ENCODE measurements around the gene MYO15B. TPM values are rescaled to one million over a fixed set of nuclear protein-coding genes. Genes with fewer than 3 reads are reported as not detected.

MYO15B gene
- total and polyA plus RNA-seq, 2 of the 13 experiments (the other 11 are each of a cell fraction or from before 2014, with no cell fraction given) = 2.8 to 8.1 TPM

DNA sequence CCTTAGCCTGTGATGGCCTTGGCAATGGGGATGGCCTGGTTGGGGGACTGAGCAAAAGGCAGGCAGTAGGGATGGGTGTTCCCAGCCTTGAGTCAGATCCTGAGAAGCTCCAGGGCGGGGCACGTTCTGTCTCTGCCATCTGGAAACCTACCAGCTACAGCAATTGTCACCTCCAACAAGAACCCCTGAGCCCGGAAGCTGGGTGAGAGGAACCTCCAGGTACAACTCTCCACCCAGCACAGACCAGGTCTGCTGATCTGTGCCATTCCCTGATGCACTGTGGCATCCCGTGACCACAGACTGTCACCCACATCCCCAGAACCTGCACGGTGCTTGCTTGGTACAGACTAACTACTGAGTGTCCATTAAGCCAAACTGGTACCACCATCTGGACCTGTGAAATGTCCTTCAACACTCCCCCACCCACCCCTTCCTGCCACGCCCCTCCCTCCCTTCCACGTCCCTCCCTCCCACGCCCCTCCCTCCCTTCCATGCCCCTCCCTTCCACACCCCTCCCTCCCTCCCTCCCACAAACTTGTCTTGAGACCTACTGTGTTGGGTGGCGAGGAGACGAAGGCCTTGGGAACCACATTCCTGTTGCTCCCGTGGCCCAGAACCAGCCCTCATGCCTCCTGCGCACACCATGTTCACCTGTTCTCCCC is 16.6 kb downstream of the MYO15B start:
- Histone ChIP-seq H3K27me3 (ENCODE audit: control insufficient read depth in 1 of 2, insufficient read depth in 2 of 2, low read length in 2 of 2) (peaks cover 2 to 11% of the 10 kb centered on the region in 2 experiments; a peak in 2 of 5 replicates), H3K4me1 (ENCODE audit: insufficient read depth, low read length) (peaks cover 16% of the 10 kb centered on the region), H3K4me2 (ENCODE audit: low read depth, low read length) (no peak overlapping the region), H2AFZ (ENCODE audit: low read length) (no peak overlapping the region), H3K9me3 (ENCODE audit: low read length) (no peaks in the 10 kb centered on the region), H3K79me2 (ENCODE audit: insufficient read depth, low read length) (no peaks in the 10 kb centered on the region), H3K36me3 (replicated peaks in 1 of 2; ENCODE audit: control insufficient read depth in 1 of 2, insufficient read depth in 2 of 2, low read length in 2 of 2) (no peaks in the 10 kb centered on the region), H3K9ac (ENCODE audit: insufficient read depth, low read depth, low read length) (no peak overlapping the region), H3K4me3 (replicated peaks in 1 of 3; ENCODE audit: insufficient read depth in 1 of 3, low read depth in 2 of 3, low read length in 3 of 3) (no peak overlapping the region), H3K27ac (ENCODE audit: extremely low read length, insufficient read depth, low read length) (no peak overlapping the region), H4K20me1 (ENCODE audit: insufficient read depth, low read length) (no peaks in the 10 kb centered on the region)
- in situ Hi-C loops (cut with HindIII; ENCODE audit: extremely low pct_ligation_motif_present, low pct_unique_long_range_greater_than_20kb) = no loop called here
- POLR2A ChIA-PET = interaction anchor here (0.8 to 1.3 kb wide), 4 partner anchors 12 to 176 kb away, joined by 3 to 4 read pairs (median 4); partner anchors contain the start of gene TSEN54
- intact Hi-C loops (cut with micrococcal nuclease; ENCODE audit: unreplicated experiment) = no loop called here
- BruUV-seq (replicated peaks) = no TSS peak
- 27% methylated on average over 9 of the region's 12 CpGs for WGBS (ENCODE audit: low lambda C conversion rate)
- ATAC-seq = no peak; the same call in 2 of the 3 replicates
- no peak for DNase-seq (ENCODE audit: low spot score)
- no peak for FAIRE-seq
- CTCF ChIA-PET (ENCODE audit: low intra/inter-chr PET ratio, low total read pairs) = no interaction called here
- TF ChIP-seq, protein P1, sequence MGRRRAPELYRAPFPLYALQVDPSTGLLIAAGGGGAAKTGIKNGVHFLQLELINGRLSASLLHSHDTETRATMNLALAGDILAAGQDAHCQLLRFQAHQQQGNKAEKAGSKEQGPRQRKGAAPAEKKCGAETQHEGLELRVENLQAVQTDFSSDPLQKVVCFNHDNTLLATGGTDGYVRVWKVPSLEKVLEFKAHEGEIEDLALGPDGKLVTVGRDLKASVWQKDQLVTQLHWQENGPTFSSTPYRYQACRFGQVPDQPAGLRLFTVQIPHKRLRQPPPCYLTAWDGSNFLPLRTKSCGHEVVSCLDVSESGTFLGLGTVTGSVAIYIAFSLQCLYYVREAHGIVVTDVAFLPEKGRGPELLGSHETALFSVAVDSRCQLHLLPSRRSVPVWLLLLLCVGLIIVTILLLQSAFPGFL (CRISPR knock-in tag; IDR thresholded peaks at IDR 0.05) = no peak
- TF ChIP-seq JARID2 (CRISPR knock-in tag; IDR thresholded peaks at IDR 0.05; ENCODE audit: insufficient replicate concordance) (no peak), ISL2 (CRISPR knock-in tag; IDR thresholded peaks at IDR 0.05) (no peak), CHD4 (IDR thresholded peaks at IDR 0.05; ENCODE audit: borderline replicate concordance, low read length) (no peak), MEF2D (CRISPR knock-in tag; IDR thresholded peaks at IDR 0.05) (no peak), ZHX2 (IDR thresholded peaks at IDR 0.05; ENCODE audit: low read depth) (no peak), ZHX2 (CRISPR knock-in tag; IDR thresholded peaks at IDR 0.05; ENCODE audit: borderline replicate concordance) (no peak), ZNF879 (CRISPR knock-in tag; IDR thresholded peaks at IDR 0.05) (no peak), ELK4 (CRISPR knock-in tag; IDR thresholded peaks at IDR 0.05; ENCODE audit: borderline replicate concordance) (no peak), NFIC (IDR thresholded peaks at IDR 0.05; ENCODE audit: low read length) (no peak)
- TF ChIP-seq, protein P2, sequence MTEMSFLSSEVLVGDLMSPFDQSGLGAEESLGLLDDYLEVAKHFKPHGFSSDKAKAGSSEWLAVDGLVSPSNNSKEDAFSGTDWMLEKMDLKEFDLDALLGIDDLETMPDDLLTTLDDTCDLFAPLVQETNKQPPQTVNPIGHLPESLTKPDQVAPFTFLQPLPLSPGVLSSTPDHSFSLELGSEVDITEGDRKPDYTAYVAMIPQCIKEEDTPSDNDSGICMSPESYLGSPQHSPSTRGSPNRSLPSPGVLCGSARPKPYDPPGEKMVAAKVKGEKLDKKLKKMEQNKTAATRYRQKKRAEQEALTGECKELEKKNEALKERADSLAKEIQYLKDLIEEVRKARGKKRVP (CRISPR knock-in tag; IDR thresholded peaks at IDR 0.05) = no peak
- TF ChIP-seq, protein P3, sequence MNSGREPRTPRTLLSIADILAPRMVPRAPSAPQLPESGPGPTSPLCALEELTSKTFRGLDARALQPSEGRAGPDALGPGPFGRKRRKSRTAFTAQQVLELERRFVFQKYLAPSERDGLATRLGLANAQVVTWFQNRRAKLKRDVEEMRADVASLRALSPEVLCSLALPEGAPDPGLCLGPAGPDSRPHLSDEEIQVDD (CRISPR knock-in tag; IDR thresholded peaks at IDR 0.05; ENCODE audit: borderline replicate concordance) = no peak

All from HepG2 (cell line).